MM.1S (cell line): ENCODE results near the gene PFDN1.

Experiments used
- DNase-seq: peaks from one replicate; pipeline ENCODE4 v3.0.0-alpha.2; 2015
- H2AFZ ChIP-seq: fragments of 300-600 bp; sonication (generic); 2 replicates; pipeline ENCODE4 v1.6.0; 2016; ENCODE audit warnings: antibody characterized with exemption, low read length
- H3F3A ChIP-seq: fragments of 300-600 bp; sonication (generic); 2 replicates; pipeline ENCODE4 v1.6.1; 2016; ENCODE audit warnings: mild to moderate bottlenecking, antibody characterized with exemption, low read length, moderate library complexity, mixed read lengths; ENCODE audit not compliant: insufficient read depth
- H3K27ac ChIP-seq: fragments of 300-600 bp; sonication (generic); 2 replicates; pipeline ENCODE4 v1.5.1; 2016; ENCODE audit warnings: mild to moderate bottlenecking, low read length
- H3K27me3 ChIP-seq: fragments of 300-600 bp; sonication (generic); replicated peaks from 2 replicates; pipeline ENCODE4 v1.6.0; 2016; ENCODE audit warnings: low read length; ENCODE audit not compliant: insufficient read depth
- H3K36me3 ChIP-seq: fragments of 300-600 bp; sonication (generic); replicated peaks from 2 replicates; pipeline ENCODE4 v1.6.1; 2016; ENCODE audit warnings: mild to moderate bottlenecking, low read length, mixed read lengths; ENCODE audit not compliant: insufficient read depth
- H3K4me1 ChIP-seq: fragments of 300-600 bp; sonication (generic); 2 replicates; pipeline ENCODE4 v1.6.1; 2016; ENCODE audit warnings: low read length, mixed read lengths
- H3K4me2 ChIP-seq: fragments of 300-600 bp; sonication (generic); 2 replicates; pipeline ENCODE4 v1.6.0; 2016; ENCODE audit warnings: low read depth, low read length
- H3K4me3 ChIP-seq: fragments of 300-600 bp; sonication (generic); 2 replicates; pipeline ENCODE4 v1.5.1; 2016; ENCODE audit warnings: low read length, mixed read lengths
- H3K79me2 ChIP-seq: fragments of 300-600 bp; sonication (generic); 2 replicates; pipeline ENCODE4 v1.6.1; 2016; ENCODE audit warnings: mixed run types, low read length, mixed read lengths
- H3K9ac ChIP-seq: fragments of 300-600 bp; sonication (generic); 2 replicates; pipeline ENCODE4 v1.6.1; 2016; ENCODE audit warnings: low read length, mixed read lengths
- H3K9me2 ChIP-seq: fragments of 300-600 bp; sonication (generic); replicated peaks from 2 replicates; pipeline ENCODE4 v1.6.1; 2016; ENCODE audit warnings: mild to moderate bottlenecking, low read length, mixed read lengths; ENCODE audit not compliant: insufficient read depth
- H3K9me3 ChIP-seq: fragments of 300-600 bp; sonication (generic); replicated peaks from 2 replicates; pipeline ENCODE4 v1.6.1; 2016; ENCODE audit warnings: mild to moderate bottlenecking, low read length, mixed read lengths; ENCODE audit not compliant: insufficient read depth
- H4K20me1 ChIP-seq: fragments of 300-600 bp; sonication (generic); 2 replicates; pipeline ENCODE4 v1.6.1; 2016; ENCODE audit warnings: mild to moderate bottlenecking, low read length, moderate library complexity, mixed read lengths; ENCODE audit not compliant: insufficient read depth
- EZH2 ChIP-seq: fragments of 300-600 bp; sonication (generic); optimal IDR thresholded peaks from 2 replicates; pipeline ENCODE3; 2017; ENCODE audit warnings: low read depth, mild to moderate bottlenecking, antibody characterized with exemption, low read length, mixed read lengths
- EZH2phosphoT487 ChIP-seq: fragments of 300-600 bp; sonication (generic); IDR thresholded peaks from 2 replicates; pipeline ENCODE4 v1.6.1; 2018; ENCODE audit warnings: antibody characterized with exemption, low read length
- TF ChIP-seq, protein P1 (sequence below): fragments of 300-600 bp; sonication (generic); IDR thresholded peaks from 2 replicates; pipeline ENCODE4 v1.5.1; 2016; ENCODE audit warnings: antibody characterized with exemption, low read length, mixed read lengths

The PFDN1 gene

DNA sequence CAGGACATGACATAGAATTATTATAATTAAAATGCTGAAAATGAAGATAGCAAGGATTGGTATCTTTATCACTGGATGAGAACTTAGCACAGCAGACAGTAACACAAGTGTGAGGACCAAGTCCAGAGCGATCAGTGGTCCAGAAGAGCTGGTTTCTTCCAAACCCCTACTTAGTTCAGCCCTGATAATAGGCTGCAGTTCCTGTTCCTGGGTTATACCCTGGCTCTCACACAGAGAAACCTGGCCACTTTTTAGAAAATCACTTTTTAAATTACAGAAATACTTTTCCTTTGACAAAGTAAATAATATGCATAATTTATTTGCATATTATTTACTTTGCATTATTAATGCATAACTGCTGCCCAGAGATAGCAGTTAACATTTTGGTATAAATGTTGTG lies 87.6 kb downstream of the PFDN1 start:
- Histone ChIP-seq H3K4me2 (no peak overlapping the region), H3F3A (no peaks in the 10 kb centered on the region; the same call in none of the 2 replicates), H3K27ac (no peak overlapping the region), H3K27me3 (peaks cover 5% of the 10 kb centered on the region), H4K20me1 (no peaks in the 10 kb centered on the region), H3K9me2 (no peaks in the 10 kb centered on the region), H3K9me3 (no peaks in the 10 kb centered on the region), H3K4me1 (peaks cover 21% of the 10 kb centered on the region), H3K36me3 (no peaks in the 10 kb centered on the region), H3K9ac (no peak overlapping the region), H3K79me2 (no peaks in the 10 kb centered on the region), H3K4me3 (no peak overlapping the region), H2AFZ (no peak overlapping the region)
- DNase-seq = no peak
- no peak for TF ChIP-seq EZH2phosphoT487
- TF ChIP-seq, protein P1, sequence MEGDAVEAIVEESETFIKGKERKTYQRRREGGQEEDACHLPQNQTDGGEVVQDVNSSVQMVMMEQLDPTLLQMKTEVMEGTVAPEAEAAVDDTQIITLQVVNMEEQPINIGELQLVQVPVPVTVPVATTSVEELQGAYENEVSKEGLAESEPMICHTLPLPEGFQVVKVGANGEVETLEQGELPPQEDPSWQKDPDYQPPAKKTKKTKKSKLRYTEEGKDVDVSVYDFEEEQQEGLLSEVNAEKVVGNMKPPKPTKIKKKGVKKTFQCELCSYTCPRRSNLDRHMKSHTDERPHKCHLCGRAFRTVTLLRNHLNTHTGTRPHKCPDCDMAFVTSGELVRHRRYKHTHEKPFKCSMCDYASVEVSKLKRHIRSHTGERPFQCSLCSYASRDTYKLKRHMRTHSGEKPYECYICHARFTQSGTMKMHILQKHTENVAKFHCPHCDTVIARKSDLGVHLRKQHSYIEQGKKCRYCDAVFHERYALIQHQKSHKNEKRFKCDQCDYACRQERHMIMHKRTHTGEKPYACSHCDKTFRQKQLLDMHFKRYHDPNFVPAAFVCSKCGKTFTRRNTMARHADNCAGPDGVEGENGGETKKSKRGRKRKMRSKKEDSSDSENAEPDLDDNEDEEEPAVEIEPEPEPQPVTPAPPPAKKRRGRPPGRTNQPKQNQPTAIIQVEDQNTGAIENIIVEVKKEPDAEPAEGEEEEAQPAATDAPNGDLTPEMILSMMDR = no peak

DNA sequence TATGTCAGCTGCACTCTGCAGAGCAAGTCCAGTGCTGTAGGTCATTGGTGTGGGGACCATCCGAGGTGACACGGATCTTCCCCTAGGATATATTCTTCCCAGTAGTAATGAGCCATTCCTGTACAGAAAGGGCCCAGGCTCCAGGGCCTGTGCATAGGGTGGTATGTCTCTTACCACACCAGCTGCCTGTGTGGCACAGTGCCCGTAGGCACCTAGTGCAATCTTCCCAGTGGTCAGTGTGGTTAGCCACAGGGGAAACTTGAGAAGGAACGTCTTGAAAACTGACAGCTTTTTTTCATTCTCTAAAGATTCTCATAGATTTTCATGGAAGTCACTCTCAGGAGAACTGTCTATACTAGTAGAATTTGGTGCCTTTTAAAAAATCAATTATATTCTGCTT lies 88.1 kb downstream of the PFDN1 start:
- Histone ChIP-seq H3K36me3 (no peaks in the 10 kb centered on the region), H3K27ac (no peak overlapping the region), H2AFZ (no peak overlapping the region), H3K9me2 (no peaks in the 10 kb centered on the region), H3K4me3 (no peak overlapping the region), H3K9ac (no peak overlapping the region), H3F3A (no peaks in the 10 kb centered on the region; the same call in none of the 2 replicates), H3K27me3 (peaks cover 5% of the 10 kb centered on the region), H3K79me2 (no peaks in the 10 kb centered on the region), H4K20me1 (no peaks in the 10 kb centered on the region), H3K9me3 (no peaks in the 10 kb centered on the region), H3K4me1 (peaks cover 17% of the 10 kb centered on the region), H3K4me2 (no peak overlapping the region)
- TF ChIP-seq EZH2phosphoT487 (no peak), EZH2 (no peak)
- DNase-seq = peak; percentile 85

DNA sequence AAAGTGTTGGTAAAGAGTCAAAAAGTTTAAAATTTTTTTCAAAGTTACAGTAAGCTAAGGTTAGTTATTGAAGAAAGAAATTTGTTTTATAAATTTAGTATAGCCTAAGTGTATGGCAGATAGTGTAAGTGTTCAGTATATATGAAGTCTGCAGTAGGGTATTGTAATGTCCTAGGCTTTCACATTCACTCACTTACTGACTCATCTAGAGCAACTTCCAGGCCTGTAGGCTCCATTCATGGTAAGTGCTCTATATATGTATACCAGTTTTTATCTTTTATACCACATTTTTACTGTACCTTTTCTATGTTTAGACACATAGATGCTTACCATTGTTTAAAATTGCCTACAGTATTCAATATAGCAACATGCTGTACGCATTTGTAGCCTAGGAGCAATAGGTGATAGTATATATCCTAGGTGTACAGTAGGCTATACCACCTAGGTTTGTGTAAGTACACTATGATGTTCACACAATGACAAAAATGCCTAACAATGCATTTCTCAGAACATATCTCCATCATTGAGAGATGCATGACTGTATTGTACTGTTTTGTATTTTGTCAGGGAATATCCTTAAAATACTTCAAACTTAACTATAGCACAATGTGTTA lies 89.4 kb downstream of the PFDN1 start:
- H3F3A ChIP-seq = no peaks in the 10 kb centered on the region; the same call in none of the 2 replicates
- H3K4me2 ChIP-seq = no peak overlapping the region
- TF ChIP-seq EZH2 = no peak
- no peak for TF ChIP-seq EZH2phosphoT487
- TF ChIP-seq, protein P1 = no peak
- H2AFZ ChIP-seq = no peak overlapping the region
- peaks cover 13% of the 10 kb centered on the region for H3K4me1 ChIP-seq
- DNase-seq = no peak
- no peaks in the 10 kb centered on the region for H3K79me2 ChIP-seq
- peaks cover 5% of the 10 kb centered on the region for H3K27me3 ChIP-seq
- no peak overlapping the region for H3K4me3 ChIP-seq
- H3K9ac ChIP-seq = no peak overlapping the region
- H3K27ac ChIP-seq = no peak overlapping the region
- no peaks in the 10 kb centered on the region for H4K20me1 ChIP-seq
- no peaks in the 10 kb centered on the region for H3K9me3 ChIP-seq
- no peaks in the 10 kb centered on the region for H3K36me3 ChIP-seq
- no peaks in the 10 kb centered on the region for H3K9me2 ChIP-seq

DNA sequence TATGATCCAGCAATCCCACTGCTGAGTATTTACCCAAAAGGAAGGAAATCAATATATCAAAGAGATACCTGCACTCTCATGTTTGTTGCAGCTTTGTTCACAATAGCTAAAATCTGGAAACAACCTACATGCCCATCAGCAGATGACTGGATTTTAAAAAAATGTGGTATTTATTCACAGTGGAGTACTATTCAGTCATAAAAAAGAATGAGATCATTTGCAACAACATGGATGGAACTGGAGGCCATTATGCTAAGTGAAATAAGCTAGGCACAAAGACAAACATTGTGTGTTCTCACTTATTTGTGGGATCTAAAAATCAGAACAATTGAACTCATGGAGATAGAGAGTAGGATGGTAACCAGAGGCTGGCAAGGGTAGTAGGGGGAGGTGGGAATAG lies 94.8 kb downstream of the PFDN1 start:
- H4K20me1 ChIP-seq = no peaks in the 10 kb centered on the region
- no peaks in the 10 kb centered on the region for H3K27me3 ChIP-seq
- no peak overlapping the region for H3K9ac ChIP-seq
- H3K9me3 ChIP-seq = no peaks in the 10 kb centered on the region
- H3K36me3 ChIP-seq = no peaks in the 10 kb centered on the region
- H3K4me1 ChIP-seq = peaks cover 14% of the 10 kb centered on the region
- H3K79me2 ChIP-seq = no peaks in the 10 kb centered on the region
- H3K4me3 ChIP-seq = no peak overlapping the region
- DNase-seq = no peak
- H2AFZ ChIP-seq = no peak overlapping the region
- no peaks in the 10 kb centered on the region for H3K9me2 ChIP-seq
- H3K4me2 ChIP-seq = no peak overlapping the region
- no peaks in the 10 kb centered on the region for H3F3A ChIP-seq
- TF ChIP-seq, protein P1 = no peak
- TF ChIP-seq EZH2phosphoT487 = no peak
- no peak for TF ChIP-seq EZH2
- no peak overlapping the region for H3K27ac ChIP-seq
